AG04449 (cell line): Measurements from ENCODE around the gene TNIP3.

Experiments used
- CTCF ChIA-PET: fragments of 350-600 bp; formaldehyde crosslinking; extraction: SDS; loops from one replicate; lab custom pipeline; 2021; ENCODE audit warnings: antibody characterized with exemption; lab: Yijun Ruan, JAX
- POLR2A ChIA-PET: fragments of 400-600, 350-600 bp; formaldehyde crosslinking; extraction: SDS; loops from one replicate; lab custom pipeline; 2020; ENCODE audit warnings: antibody characterized with exemption, inconsistent platforms; lab: Yijun Ruan, JAX
- DNase-seq: peaks from one replicate; pipeline ENCODE4 v3.0.0-alpha.2; 2010; ENCODE audit warnings: low read depth, low spot score
- H3K4me3 ChIP-seq: 2 replicates; pipeline ENCODE4 v1.5.1; 2011; ENCODE audit warnings: low read depth, mild to moderate bottlenecking, control low read depth, low read length
- TF ChIP-seq, protein P1 (sequence below): IDR thresholded peaks from one replicate; pipeline ENCODE4 v1.5.1; 2011; ENCODE audit warnings: mild to moderate bottlenecking, moderate library complexity, low read length, control low read depth, inconsistent platforms; ENCODE audit not compliant: insufficient read depth; ENCODE audit errors: missing control alignments

The TNIP3 gene

DNA sequence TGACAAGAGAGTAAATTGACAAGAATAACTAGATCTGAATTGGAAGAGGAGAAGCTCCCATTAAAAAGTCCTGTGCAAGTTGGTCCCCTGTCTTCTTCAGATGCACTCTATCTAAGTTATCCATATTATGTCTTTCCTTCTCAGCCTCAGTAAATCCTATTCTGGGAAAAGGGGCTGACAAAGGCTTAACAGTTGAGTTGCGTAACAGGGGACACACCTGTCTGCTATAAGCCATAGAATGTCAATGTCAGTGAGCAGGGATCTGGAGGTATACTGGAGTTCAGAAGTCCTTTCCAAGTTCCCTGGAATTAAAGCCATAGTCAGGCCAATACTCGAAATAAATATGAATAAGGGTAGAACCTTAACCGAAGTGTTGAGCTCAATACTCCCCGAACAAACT lies 26.3 kb upstream of the TNIP3 start:
- no peak for DNase-seq
- H3K4me3 ChIP-seq: no peak overlapping the region
- TF ChIP-seq, protein P1, sequence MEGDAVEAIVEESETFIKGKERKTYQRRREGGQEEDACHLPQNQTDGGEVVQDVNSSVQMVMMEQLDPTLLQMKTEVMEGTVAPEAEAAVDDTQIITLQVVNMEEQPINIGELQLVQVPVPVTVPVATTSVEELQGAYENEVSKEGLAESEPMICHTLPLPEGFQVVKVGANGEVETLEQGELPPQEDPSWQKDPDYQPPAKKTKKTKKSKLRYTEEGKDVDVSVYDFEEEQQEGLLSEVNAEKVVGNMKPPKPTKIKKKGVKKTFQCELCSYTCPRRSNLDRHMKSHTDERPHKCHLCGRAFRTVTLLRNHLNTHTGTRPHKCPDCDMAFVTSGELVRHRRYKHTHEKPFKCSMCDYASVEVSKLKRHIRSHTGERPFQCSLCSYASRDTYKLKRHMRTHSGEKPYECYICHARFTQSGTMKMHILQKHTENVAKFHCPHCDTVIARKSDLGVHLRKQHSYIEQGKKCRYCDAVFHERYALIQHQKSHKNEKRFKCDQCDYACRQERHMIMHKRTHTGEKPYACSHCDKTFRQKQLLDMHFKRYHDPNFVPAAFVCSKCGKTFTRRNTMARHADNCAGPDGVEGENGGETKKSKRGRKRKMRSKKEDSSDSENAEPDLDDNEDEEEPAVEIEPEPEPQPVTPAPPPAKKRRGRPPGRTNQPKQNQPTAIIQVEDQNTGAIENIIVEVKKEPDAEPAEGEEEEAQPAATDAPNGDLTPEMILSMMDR: no peak
- CTCF ChIA-PET: interaction anchor here (1.2 to 8.1 kb wide), 3 partner anchors 17 to 62 kb away, joined by 3 to 173 read pairs (median 22); no protein-coding TSS in a partner anchor
- POLR2A ChIA-PET: no interaction called here

DNA sequence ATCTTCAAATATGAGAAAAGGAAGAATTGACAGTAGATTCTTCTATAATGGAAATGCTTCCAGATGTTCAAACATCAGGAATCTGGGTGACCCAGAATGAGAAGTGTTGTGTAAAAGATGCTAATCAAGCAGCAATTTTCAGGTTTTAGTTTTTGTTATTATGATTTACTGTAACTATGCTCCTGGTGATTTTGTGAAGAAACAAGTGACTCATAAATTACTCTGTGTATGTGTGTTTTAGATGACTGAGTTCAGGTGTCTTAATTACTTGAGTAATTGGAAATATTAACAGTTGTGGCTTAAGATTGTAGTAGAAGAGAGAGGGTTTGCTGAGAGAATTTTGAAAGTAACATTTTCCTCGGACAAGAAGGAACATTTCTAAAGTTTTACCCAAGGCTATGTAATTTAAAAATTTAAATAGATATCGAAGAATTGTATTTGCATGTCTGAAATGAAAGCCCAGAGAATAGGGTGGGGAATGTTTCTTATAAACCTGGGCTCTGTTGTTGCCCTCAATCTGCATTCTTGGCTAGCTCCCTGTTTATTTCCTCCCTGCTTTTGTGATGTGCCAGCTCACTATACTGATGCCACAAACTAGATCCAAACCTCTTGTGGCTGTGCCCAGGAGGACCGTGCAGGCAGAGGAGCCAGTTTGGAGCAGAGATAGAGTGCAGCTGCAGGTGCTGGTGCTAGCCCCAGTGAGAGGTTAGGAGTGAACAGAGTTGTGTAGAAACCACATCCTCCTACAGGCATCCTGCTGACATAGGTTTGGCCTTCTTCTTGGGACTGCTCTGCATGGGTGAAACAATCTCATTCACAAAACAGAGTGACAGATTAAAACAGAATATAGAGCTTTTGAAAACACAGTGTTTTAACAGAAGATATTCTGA lies 25.4 kb upstream of the TNIP3 start:
- H3K4me3 ChIP-seq: no peak overlapping the region
- TF ChIP-seq, protein P1: no peak

DNA sequence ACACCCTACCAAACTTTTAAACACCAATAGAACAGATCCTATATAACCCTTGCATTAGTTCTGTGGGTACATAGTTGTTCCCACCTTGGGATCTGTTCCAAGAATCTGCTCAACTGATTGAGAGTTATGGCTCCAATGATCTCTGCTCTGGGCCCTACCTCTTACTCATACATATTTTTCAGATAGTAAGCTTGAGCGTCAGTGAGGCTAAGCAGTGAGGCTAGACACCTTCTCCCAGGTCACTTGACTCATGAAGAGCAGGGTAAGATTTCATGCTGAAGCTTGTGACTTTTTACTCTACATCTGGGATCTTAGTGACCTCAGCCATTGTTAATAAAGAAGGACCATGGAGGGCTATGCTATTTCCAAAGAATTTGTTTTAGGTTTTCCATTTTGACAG lies 23.1 kb upstream of the TNIP3 start:
- no peak overlapping the region for H3K4me3 ChIP-seq
- TF ChIP-seq, protein P1: no peak
- ChIA-PET POLR2A (no interaction called here), CTCF (interaction anchor here (1.5 to 8.1 kb wide), 2 partner anchors 10 to 65 kb away, joined by 4 to 173 read pairs; no protein-coding TSS in a partner anchor)
- no peak for DNase-seq

More for the DNA sequence above, 25.4 kb upstream of the TNIP3 start:
- CTCF ChIA-PET: interaction anchor here (0.7 to 8.1 kb wide), 2 partner anchors 63 to 70 kb away, joined by 3 to 173 read pairs; no protein-coding TSS in a partner anchor
- no peak for DNase-seq
- POLR2A ChIA-PET: no interaction called here

DNA sequence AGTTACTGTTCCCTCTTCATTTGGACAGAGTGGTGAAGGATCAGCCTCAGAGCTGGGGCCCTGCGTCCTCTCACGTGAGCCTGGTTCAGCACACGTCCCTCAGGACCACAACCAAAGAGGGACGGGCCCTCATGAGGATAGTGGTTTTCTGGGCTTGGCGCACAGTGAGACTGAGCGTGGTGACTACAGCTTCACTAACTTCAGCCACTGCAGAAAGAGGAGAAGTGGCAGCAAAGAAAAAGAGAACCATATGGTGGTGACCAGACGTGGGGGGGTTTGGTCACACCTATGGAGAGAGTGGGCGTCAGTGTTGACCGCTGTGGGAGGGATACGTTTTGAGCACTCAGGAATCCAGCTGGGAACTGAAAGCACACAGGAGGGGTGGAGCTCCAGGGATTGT lies 21.8 kb upstream of the TNIP3 start:
- TF ChIP-seq, protein P1: no peak
- no peak overlapping the region for H3K4me3 ChIP-seq
- POLR2A ChIA-PET: no interaction called here
- no peak for DNase-seq
- CTCF ChIA-PET: interaction anchor here (1.5 to 8.1 kb wide), 2 partner anchors 11 to 66 kb away, joined by 4 to 173 read pairs; no protein-coding TSS in a partner anchor

DNA sequence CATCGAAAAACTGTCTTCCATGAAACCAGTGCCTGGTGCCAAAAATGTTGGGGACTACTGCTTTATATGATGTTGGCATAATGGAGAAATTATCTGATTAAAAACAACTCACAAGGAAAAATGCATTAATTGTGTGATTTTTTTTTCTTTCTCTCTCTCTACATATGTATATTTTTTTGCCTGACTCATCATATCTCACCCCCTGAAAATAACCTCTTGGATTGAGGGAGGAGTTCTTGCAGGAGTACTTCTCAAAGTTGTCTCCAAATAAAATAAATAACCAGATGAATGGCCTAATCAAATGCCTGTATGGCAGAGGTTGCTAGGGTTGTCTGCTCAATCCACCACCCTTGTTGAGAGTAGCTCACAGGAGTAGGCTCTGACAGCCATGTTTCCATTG lies 19.9 kb upstream of the TNIP3 start:
- ChIA-PET POLR2A (no interaction called here), CTCF (interaction anchor here (3.5 kb wide), 1 partner anchor 8 kb away, joined by 32 read pairs; no protein-coding TSS in a partner anchor)
- TF ChIP-seq, protein P1: no peak
- no peak for DNase-seq
- no peak overlapping the region for H3K4me3 ChIP-seq

DNA sequence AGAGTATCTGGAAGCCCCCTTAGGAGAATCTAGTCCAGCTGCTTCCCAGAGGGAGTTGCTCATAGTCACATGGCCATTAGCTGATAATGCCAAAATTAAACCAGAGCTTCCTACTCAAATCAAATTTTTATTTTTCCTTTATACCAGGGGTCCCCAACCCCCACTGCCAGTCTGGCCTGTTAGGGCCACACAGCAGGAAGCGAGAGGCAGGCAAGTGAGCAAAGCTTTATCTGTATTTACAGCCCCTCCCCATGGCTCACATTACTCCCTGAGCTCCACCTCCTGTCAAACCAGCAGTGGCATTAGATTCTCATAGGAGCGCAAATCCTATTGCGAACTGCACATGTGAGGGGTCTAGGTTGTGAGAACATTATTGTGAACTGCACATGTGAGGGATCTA lies 19.2 kb upstream of the TNIP3 start:
- H3K4me3 ChIP-seq: no peak overlapping the region
- TF ChIP-seq, protein P1: no peak
- DNase-seq: no peak
- ChIA-PET POLR2A (no interaction called here), CTCF (interaction anchor here (3.5 kb wide), 1 partner anchor 9 kb away, joined by 32 read pairs; no protein-coding TSS in a partner anchor)
